NCI-H187 (cell line): ENCODE measurements around the gene MGMT.

Experiments used
- DNase-seq, 2 experiments: peaks; one replicate each; lab custom pipeline; 2025; lab: John Stamatoyannopoulos, UW

Gene MGMT

DNA sequence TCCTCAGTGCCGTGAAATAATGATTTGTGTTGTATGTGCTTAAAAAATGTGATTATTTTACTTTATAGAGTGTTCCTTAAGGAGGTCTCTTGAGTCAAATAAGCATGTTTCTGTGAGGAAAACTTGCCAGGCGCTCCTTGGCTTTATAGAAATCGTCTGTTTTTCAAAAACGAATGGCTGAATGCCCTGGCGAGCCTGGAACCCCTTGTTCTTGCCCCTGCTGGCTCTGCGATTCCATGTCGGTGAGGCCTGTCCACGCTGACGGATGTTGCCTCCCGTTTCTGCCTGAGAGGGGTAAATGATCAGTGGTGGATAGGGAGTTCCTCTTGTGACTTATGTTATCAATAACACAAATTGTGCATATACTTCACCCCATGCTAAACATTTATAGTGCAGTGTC lies 75.5 kb downstream of the MGMT start:
- no peak for DNase-seq

- DNase-seq, result no peak
Measured at GRCh38 chr10:129544205-129545202, 77.5 kb downstream of the MGMT start.

DNA sequence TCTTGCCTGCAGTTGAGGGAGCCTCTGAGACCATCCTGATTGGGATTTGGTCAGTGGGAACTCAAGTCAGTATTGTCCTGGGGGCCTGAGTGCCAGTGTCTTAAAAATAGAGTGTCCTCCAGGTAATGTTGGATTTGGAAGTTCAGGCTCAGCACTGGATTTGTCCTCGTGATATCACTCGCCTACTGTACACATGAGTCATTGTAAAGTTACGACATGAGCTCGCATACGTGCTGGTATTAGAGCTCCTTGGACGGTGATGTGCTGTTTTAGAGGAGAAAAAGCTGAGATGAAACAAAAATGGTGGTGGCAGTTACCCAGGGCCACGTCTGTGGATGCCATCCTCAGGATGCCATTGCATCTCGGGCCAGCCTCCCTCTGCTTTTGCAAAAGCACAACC lies 78.2 kb downstream of the MGMT start:
- DNase-seq, result no peak

DNA sequence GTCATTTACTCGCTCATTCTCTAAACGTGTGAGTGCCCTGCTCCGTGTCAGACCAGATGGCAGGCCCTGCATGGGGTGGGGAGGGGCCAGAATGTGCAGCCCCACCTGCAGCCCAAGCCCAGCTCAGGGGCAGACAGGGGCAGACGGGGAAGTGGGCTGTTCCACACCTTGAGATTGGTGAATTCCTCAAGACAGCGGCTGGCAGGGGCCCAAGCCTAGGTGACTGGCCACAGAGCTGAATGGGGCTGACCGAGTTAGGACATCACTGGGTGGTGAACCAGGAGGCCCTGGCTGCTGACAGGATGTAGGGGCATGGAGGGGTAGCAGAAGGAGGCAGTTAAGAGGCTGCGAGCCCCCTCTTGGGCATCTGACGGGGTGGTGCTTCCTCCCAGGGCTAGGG lies 79.1 kb downstream of the MGMT start:
- DNase-seq, result no peak

GRCh38 chr10:129547608-129548007 lies 80.6 kb downstream of the MGMT start:
- DNase-seq, result no peak

DNA sequence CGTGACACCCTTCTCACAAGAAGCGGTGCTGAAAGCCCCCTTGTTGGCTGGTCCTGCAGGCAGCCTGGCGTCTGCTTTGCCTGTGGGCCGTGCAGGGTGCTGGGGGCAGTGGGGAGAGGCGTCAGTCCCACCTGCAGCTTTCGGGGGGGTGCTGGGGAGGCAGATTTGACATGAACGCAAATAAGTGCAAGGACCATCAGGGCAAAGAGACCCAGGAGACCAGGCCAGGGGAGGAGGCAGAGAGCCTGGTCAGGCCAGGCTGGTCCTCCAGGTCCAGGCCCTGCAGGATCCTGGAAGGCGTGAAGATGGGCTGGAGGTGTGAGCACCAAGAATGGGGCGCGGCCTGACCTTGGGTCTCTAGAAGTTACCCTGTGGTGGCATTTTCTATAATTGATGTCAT lies 81.6 kb downstream of the MGMT start:
- DNase-seq, result no peak

- no peak for DNase-seq
Measured at GRCh38 chr10:129550076-129550475, 83.0 kb downstream of the MGMT start.

GRCh38 chr10:129550658-129551057 lies 83.6 kb downstream of the MGMT start:
- no peak for DNase-seq

GRCh38 chr10:129552119-129552518 lies 85.1 kb downstream of the MGMT start:
- DNase-seq, result no peak

DNA sequence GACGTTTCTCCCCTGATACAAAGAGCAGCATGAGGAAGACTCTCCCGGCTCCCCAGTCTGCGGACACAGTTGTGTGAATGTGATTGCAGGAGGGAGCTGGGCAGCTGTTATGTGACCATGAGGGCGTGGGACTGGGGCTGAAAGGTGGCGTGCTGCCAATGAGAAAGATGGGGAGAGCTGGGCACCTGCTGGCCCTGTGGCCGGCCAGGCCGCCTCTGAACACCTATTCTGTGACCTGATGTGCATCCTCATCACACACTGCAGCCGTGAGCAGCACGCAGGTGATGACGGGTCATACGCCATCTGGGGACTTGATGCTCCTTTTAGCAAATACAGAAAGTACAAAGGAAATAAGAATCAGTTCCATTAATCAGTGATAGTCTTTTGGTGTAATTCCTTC lies 86.9 kb downstream of the MGMT start:
- DNase-seq, result no peak

DNA sequence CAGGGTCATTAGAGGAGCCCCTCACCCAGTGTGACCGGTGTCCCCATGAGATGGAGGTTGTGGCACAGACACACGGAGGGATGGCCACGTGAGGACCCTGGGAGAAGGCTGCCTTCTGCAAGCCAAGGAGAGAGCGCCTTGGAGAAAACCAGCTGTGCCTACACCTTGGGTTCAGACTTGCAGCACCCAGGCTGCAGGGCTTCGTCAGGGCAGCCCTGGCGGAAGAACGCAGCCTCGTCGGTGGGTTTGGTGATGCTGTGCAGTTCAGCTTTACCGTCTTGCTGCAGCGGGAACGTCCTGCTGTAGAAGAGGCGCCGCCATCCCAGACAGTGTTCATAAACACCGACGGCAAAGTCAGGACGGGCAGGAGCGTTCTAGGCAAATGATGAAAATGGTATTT lies 89.3 kb downstream of the MGMT start:
- DNase-seq, result no peak

GRCh38 chr10:129560361-129560760 lies 93.3 kb downstream of the MGMT start:
- DNase-seq, result no peak

- DNase-seq, result no peak
Measured at GRCh38 chr10:129562487-129562886, 95.4 kb downstream of the MGMT start.

DNA sequence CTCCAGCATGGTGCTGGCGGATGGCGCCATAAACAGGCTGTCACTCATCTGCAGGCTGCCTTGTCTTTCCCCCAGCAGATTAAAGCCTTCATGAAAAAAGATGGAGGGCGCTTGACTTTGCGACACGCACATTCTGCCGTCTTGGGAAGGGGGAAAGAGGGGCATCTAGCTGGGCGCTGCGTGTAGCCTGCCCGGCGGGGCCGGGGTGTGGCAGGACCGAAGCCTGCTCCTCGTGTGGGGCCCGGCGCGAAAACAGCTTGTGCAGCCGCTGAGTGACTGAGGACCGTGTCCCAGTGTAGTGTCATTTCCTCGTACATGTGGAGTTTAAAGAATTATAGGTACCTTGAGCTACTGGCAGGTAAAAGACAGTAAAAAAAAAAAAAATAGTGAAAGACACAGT lies 97.9 kb downstream of the MGMT start:
- DNase-seq, result no peak

- DNase-seq, result no peak
Measured at GRCh38 chr10:129568583-129569344, 101.7 kb downstream of the MGMT start.

DNA sequence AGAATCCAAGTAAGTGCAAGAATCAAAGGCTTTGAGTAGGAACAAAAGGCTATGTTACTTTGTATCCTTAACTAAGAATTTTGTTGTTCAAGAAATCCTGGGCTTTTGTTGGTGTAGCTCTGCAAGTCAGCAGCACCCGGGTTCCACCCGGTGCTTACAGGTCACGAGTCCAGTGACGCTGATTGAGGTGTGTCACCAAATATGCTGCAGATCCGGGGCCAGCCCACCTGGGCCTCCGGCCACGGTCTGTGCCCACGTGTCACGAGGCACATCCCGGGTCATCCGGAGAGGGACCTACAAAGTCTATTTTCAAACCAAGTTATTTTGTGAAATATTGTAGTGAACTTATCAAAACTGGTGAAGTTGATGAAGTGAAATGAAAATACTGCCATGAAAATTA lies 103.1 kb downstream of the MGMT start:
- no peak for DNase-seq

DNA sequence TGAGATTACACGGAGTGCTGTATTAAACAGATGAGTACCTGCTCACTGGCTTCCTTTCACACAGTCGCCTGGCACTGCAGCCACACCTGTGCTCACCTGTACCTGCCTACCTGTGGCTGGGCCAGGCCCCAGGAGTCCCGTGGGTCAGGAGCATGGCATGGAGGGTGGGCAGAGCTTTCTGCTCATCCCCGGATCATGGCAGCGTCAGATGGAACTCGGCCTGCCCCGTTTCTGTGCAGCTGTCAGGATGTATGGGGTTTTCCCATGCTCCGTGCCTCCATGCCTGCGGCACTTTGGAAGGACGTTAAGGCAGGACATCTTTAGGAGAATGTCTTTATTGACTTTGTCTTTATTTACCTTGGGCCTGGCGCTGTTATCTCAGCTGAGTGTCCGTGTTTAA lies 112.2 kb downstream of the MGMT start:
- no peak for DNase-seq

GRCh38 chr10:129580010-129580409 lies 113.0 kb downstream of the MGMT start:
- DNase-seq, result no peak

- no peak for DNase-seq
Measured at GRCh38 chr10:129580901-129581300, 113.9 kb downstream of the MGMT start.

- no peak for DNase-seq
Measured at GRCh38 chr10:129581827-129582411, 114.9 kb downstream of the MGMT start.

DNA sequence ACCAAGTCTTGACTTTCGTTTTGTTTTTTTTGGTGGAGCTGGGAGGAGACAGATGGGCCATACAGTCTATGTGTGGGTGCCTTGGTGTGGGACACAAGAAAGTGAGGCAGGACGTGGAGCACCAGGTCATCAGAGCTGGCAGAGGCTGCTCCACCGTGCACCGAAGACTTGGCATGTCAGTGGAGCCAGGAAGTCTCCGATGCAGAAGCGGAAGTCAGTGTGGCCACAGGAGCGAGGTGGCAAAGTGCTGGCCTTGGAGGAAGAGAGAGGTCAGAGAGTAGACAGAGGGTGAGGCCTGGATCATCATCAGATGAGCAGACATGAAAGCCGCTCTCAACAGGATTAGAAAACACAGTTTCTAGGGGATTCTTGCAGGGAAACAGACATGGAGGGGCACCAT lies 116.8 kb downstream of the MGMT start:
- no peak for DNase-seq

GRCh38 chr10:129586898-129587443 lies 119.9 kb downstream of the MGMT start:
- no peak for DNase-seq
